Naive thymus-derived CD8-positive, alpha-beta T cell (primary cell): ENCODE data around the gene IQSEC1. TPM values are rescaled to one million over a fixed set of nuclear protein-coding genes. Genes with fewer than 3 reads are reported as not detected.
A peak's percentile ranks its signal among the peaks of the same experiment; 100 is the strongest.

Source experiments
- ATAC-seq, 2 donors: fragments of 150-1000 bp; cut with Tn5 transposase in 1 of 2; sonication (Bioruptor Pico), chemical (Tn5 transposase) in 1 of 2; 1 replicate in 1 of 2; 2 replicates in 1 of 2; pipeline ENCODE4 v1.10.0; 2021; ENCODE audit warnings: mild to moderate bottlenecking in 2 of 2, moderate library complexity in 2 of 2
- POLR2A ChIA-PET: fragments of 350-600 bp; sonication (Branson Sonifier 250); formaldehyde crosslinking; loops from one replicate; lab custom pipeline; 2021; ENCODE audit warnings: antibody characterized with exemption; lab: Charles Lee
- DNase-seq, 10 donors: peaks; one replicate each; pipeline versions ENCODE4 v3.0.0 to v3.0.0-alpha.2; 2020 to 2022
- H3K27ac Mint-ChIP-seq, 10 donors: one replicate each; pipeline ENCODE4 v1.8.0; 2020 to 2022; ENCODE audit warnings: mild to moderate bottlenecking in 10 of 10, mixed read lengths in 10 of 10, moderate library complexity in 4 of 10, inconsistent platforms in 1 of 10
- H3K27me3 Mint-ChIP-seq, 5 donors: one replicate each; pipeline ENCODE4 v1.8.0; 2021 to 2022; ENCODE audit warnings: mixed read lengths in 5 of 5
- H3K36me3 Mint-ChIP-seq, 3 donors: one replicate each; pipeline ENCODE4 v1.8.0; 2020 to 2022; ENCODE audit warnings: mixed read lengths in 3 of 3, mild to moderate bottlenecking in 2 of 3, inconsistent platforms in 1 of 3
- H3K4me1 Mint-ChIP-seq, 4 donors: one replicate each; pipeline ENCODE4 v1.8.0; 2021 to 2022; ENCODE audit warnings: mixed read lengths in 4 of 4
- H3K4me3 Mint-ChIP-seq, 10 donors: one replicate each; pipeline ENCODE4 v1.8.0; 2020 to 2022; ENCODE audit warnings: mild to moderate bottlenecking in 10 of 10, mixed read lengths in 10 of 10, moderate library complexity in 6 of 10, inconsistent platforms in 1 of 10
- H3K9me3 Mint-ChIP-seq, 9 donors: one replicate each; pipeline ENCODE4 v1.8.0; 2020 to 2022; ENCODE audit warnings: mixed read lengths in 9 of 9, mild to moderate bottlenecking in 3 of 9, inconsistent platforms in 1 of 9, moderate library complexity in 1 of 9
- polyA plus RNA-seq, 3 donors: library from polyadenylated mRNA; unstranded; fragments of 300-500 nt; fragmentation: Illumina TruSeq; gene quantifications; one replicate each; pipeline ENCODE4 v1.2.3, GENCODE V29; 2021
- total RNA-seq, 8 experiments: library from RNA in 2 of 8; stranded (reverse) in 2 of 8; gene quantifications; one replicate each; pipeline ENCODE4 v1.2.3 and lab custom pipeline; 2021 to 2026

Gene IQSEC1
- total and polyA plus RNA-seq, 5 experiments from 2014 or later = 13.7 to 47.7 (median 23.7) TPM

- no peaks in the 10 kb centered on the region for H3K27me3 Mint-ChIP-seq
- ATAC-seq = peak; percentile 35 to 46
- peaks cover 43 to 85% (median 81%) of the 10 kb centered on the region in 4 donors for H3K4me1 Mint-ChIP-seq
- POLR2A ChIA-PET = interaction anchor here (0.7 to 1.8 kb wide), 4 partner anchors 9 to 48 kb away, joined by 3 to 5 read pairs (median 4); no protein-coding TSS in a partner anchor
- peak overlapping the region in 6 of 10 donors; percentile 35 to 77 (median 66) for H3K27ac Mint-ChIP-seq
- no peaks in the 10 kb centered on the region for H3K9me3 Mint-ChIP-seq
- DNase-seq = peak in 5 of 10 donors; percentile 8 to 65 (median 19)
- peaks cover 0 to 16% (median 2%) of the 10 kb centered on the region in 3 donors for H3K36me3 Mint-ChIP-seq
- H3K4me3 Mint-ChIP-seq = peak overlapping the region; percentile 69 to 89 (median 77)
These were observed 106.2 kb downstream of the IQSEC1 start for GRCh38 chr3:12966847-12967605.

- Mint-ChIP-seq H3K4me1 (peaks cover 46 to 90% (median 88%) of the 10 kb centered on the region in 4 donors), H3K4me3 (peak overlapping the region; percentile 69 to 89 (median 77)), H3K9me3 (no peaks in the 10 kb centered on the region), H3K27me3 (no peaks in the 10 kb centered on the region), H3K36me3 (peaks cover 0 to 11% (median 2%) of the 10 kb centered on the region in 3 donors), H3K27ac (peak overlapping the region in 7 of 10 donors; percentile 18 to 77 (median 53))
- POLR2A ChIA-PET = interaction anchor here (0.7 to 1.8 kb wide), 4 partner anchors 8 to 50 kb away, joined by 3 to 4 read pairs (median 4); no protein-coding TSS in a partner anchor
- no peak for ATAC-seq
- DNase-seq = no peak
These were observed 107.0 kb downstream of the IQSEC1 start for GRCh38 chr3:12965999-12966846.

- peaks cover 46 to 94% (median 89%) of the 10 kb centered on the region in 4 donors for H3K4me1 Mint-ChIP-seq
- H3K9me3 Mint-ChIP-seq = no peaks in the 10 kb centered on the region
- H3K27ac Mint-ChIP-seq = peak overlapping the region in 2 of 10 donors; percentile 50 to 55
- ATAC-seq = no peak
- no peaks in the 10 kb centered on the region for H3K27me3 Mint-ChIP-seq
- POLR2A ChIA-PET = interaction anchor here (1.1 to 1.8 kb wide), 3 partner anchors 9 to 123 kb away, joined by 3 to 4 read pairs (median 4); partner anchors contain the start of gene RPL32
- H3K4me3 Mint-ChIP-seq = peak overlapping the region in 7 of 10 donors; percentile 16 to 89 (median 70)
- no peak for DNase-seq
- peaks cover 0 to 12% (median 2%) of the 10 kb centered on the region in 3 donors for H3K36me3 Mint-ChIP-seq
These were observed 108.3 kb downstream of the IQSEC1 start for GRCh38 chr3:12964711-12965612.

GRCh38 chr3:12963922-12964701, 109.1 kb downstream of the IQSEC1 start:
- ATAC-seq (no peak), DNase-seq (no peak)
- peak overlapping the region in 7 of 10 donors; percentile 6 to 59 (median 47) for H3K4me3 Mint-ChIP-seq
- H3K36me3 Mint-ChIP-seq = peaks cover 0 to 12% (median 2%) of the 10 kb centered on the region in 3 donors
- POLR2A ChIA-PET = interaction anchor here (0.6 to 1.6 kb wide), 2 partner anchors 48 to 1918 kb away, joined by 4 to 5 read pairs; no protein-coding TSS in a partner anchor
- H3K27me3 Mint-ChIP-seq = no peaks in the 10 kb centered on the region
- H3K4me1 Mint-ChIP-seq = peaks cover 47 to 94% (median 92%) of the 10 kb centered on the region in 4 donors
- H3K9me3 Mint-ChIP-seq = no peaks in the 10 kb centered on the region
- H3K27ac Mint-ChIP-seq = peak overlapping the region in 6 of 10 donors; percentile 35 to 76 (median 66)

GRCh38 chr3:12963231-12963896, 109.9 kb downstream of the IQSEC1 start:
- no peaks in the 10 kb centered on the region for H3K27me3 Mint-ChIP-seq
- peak overlapping the region in 9 of 10 donors; percentile 7 to 90 (median 68) for H3K27ac Mint-ChIP-seq
- POLR2A ChIA-PET = interaction anchor here (0.6 to 1.0 kb wide), 3 partner anchors 44 to 1919 kb away, joined by 3 to 5 read pairs (median 4); no protein-coding TSS in a partner anchor
- ATAC-seq (no peak), DNase-seq (no peak)
- peak overlapping the region in 9 of 10 donors; percentile 20 to 70 (median 51) for H3K4me3 Mint-ChIP-seq
- no peaks in the 10 kb centered on the region for H3K9me3 Mint-ChIP-seq
- H3K4me1 Mint-ChIP-seq = peaks cover 44 to 94% (median 91%) of the 10 kb centered on the region in 4 donors
- H3K36me3 Mint-ChIP-seq = peaks cover 0 to 16% (median 2%) of the 10 kb centered on the region in 3 donors

- Mint-ChIP-seq H3K27ac (peak overlapping the region in 2 of 10 donors; percentile 40 to 66), H3K4me1 (peaks cover 46 to 95% (median 94%) of the 10 kb centered on the region in 4 donors), H3K36me3 (peaks cover 0 to 18% (median 2%) of the 10 kb centered on the region in 3 donors), H3K27me3 (no peaks in the 10 kb centered on the region), H3K9me3 (no peaks in the 10 kb centered on the region), H3K4me3 (peak overlapping the region in 4 of 10 donors; percentile 24 to 67 (median 52))
- POLR2A ChIA-PET = interaction anchor here (0.6 to 1.0 kb wide), 3 partner anchors 45 to 524 kb away, joined by 3 to 4 read pairs (median 3); no protein-coding TSS in a partner anchor
- ATAC-seq (no peak), DNase-seq (no peak)
These were observed 110.9 kb downstream of the IQSEC1 start for GRCh38 chr3:12962292-12962691.

GRCh38 chr3:12961697-12962036, 111.6 kb downstream of the IQSEC1 start:
- Mint-ChIP-seq H3K27ac (peak overlapping the region in 3 of 10 donors; percentile 0 to 67 (median 5)), H3K4me1 (peaks cover 45 to 97% (median 93%) of the 10 kb centered on the region in 4 donors), H3K27me3 (no peaks in the 10 kb centered on the region), H3K36me3 (peaks cover 0 to 18% (median 2%) of the 10 kb centered on the region in 3 donors), H3K9me3 (no peaks in the 10 kb centered on the region), H3K4me3 (peak overlapping the region in 6 of 10 donors; percentile 8 to 54 (median 42))
- ATAC-seq = no peak
- POLR2A ChIA-PET = interaction anchor here (1.3 kb wide), 1 partner anchor 9 kb away, joined by 3 read pairs; no protein-coding TSS in a partner anchor
- no peak for DNase-seq

- Mint-ChIP-seq H3K4me1 (peaks cover 43 to 97% (median 92%) of the 10 kb centered on the region in 4 donors), H3K4me3 (peak overlapping the region in 7 of 10 donors; percentile 8 to 88 (median 52)), H3K36me3 (peaks cover 0 to 18% (median 2%) of the 10 kb centered on the region in 3 donors), H3K27me3 (no peaks in the 10 kb centered on the region), H3K9me3 (no peaks in the 10 kb centered on the region), H3K27ac (peak overlapping the region in 5 of 10 donors; percentile 0 to 65 (median 9))
- POLR2A ChIA-PET = interaction anchor here (1.3 kb wide), 1 partner anchor 8 kb away, joined by 3 read pairs; no protein-coding TSS in a partner anchor
- DNase-seq (no peak), ATAC-seq (no peak)
These were observed 112.1 kb downstream of the IQSEC1 start for GRCh38 chr3:12961007-12961696.

- H3K36me3 Mint-ChIP-seq = peaks cover 0 to 18% (median 2%) of the 10 kb centered on the region in 3 donors
- no peaks in the 10 kb centered on the region for H3K9me3 Mint-ChIP-seq
- no peaks in the 10 kb centered on the region for H3K27me3 Mint-ChIP-seq
- peak overlapping the region; percentile 29 to 88 (median 66) for H3K4me3 Mint-ChIP-seq
- H3K4me1 Mint-ChIP-seq = peaks cover 44 to 97% (median 90%) of the 10 kb centered on the region in 4 donors
- peak overlapping the region in 6 of 10 donors; percentile 14 to 84 (median 62) for H3K27ac Mint-ChIP-seq
- ATAC-seq (peak in 1 of 2 donors; percentile 23), DNase-seq (no peak)
- POLR2A ChIA-PET = no interaction called here
These were observed 112.7 kb downstream of the IQSEC1 start for GRCh38 chr3:12960497-12960896.
